LHCN-M2 (cell line): ENCODE results near the gene ANOS1. TPM values are rescaled to one million over a fixed set of nuclear protein-coding genes. Genes with fewer than 3 reads are reported as not detected.
"Not testable (repeated sequence)": the region's sequence is repeated elsewhere in the genome, so short reads cannot be mapped to it uniquely, and the experiment has no call there.

ENCODE experiments used
- DNase-seq: peaks from one replicate; pipeline ENCODE4 v3.0.0-alpha.2; 2012; ENCODE audit warnings: low read depth
- polyA plus RNA-seq: library from polyadenylated mRNA; unstranded; fragments of >200 nt; gene quantifications from one replicate; pipeline ENCODE4 v1.2.1, GENCODE V29; 2012; ENCODE audit warnings: missing spikeins
- total RNA-seq: library from RNA; depleted of rRNA; stranded (reverse); fragments of >200 nt; gene quantifications from 2 replicates; pipeline ENCODE4 v1.2.3, GENCODE V29; 2014; rRNA removed

Gene ANOS1
- total RNA-seq, result under 0.01 TPM in 1 of 2 replicates, not detected in the other
- 0.10 TPM for polyA plus RNA-seq

- no peak for DNase-seq
Measured at GRCh38 chrX:8731559-8732395, at the start of gene ANOS1. Gene ANOS1, minus strand, starts transcription at chrX:8732137. Its CDS starts 101 bp downstream, at chrX:8732036.

- DNase-seq, result no peak
Measured at GRCh38 chrX:8773117-8773516, 41.2 kb upstream of the ANOS1 start.

GRCh38 chrX:8760021-8760420 is 28.1 kb upstream of the ANOS1 start:
- DNase-seq, result no peak

GRCh38 chrX:8758706-8759105 is 26.8 kb upstream of the ANOS1 start:
- not testable (repeated sequence) for DNase-seq

GRCh38 chrX:8757609-8758389 is 25.9 kb upstream of the ANOS1 start:
- DNase-seq, result peak; percentile 49

GRCh38 chrX:8755813-8756212 is 23.9 kb upstream of the ANOS1 start:
- DNase-seq, result no peak

GRCh38 chrX:8755116-8755515 is 23.2 kb upstream of the ANOS1 start:
- no peak for DNase-seq

GRCh38 chrX:8749697-8750096 is 17.8 kb upstream of the ANOS1 start:
- DNase-seq, result no peak

- DNase-seq, result peak; percentile 14
Measured at GRCh38 chrX:8748855-8749254, 16.9 kb upstream of the ANOS1 start.

GRCh38 chrX:8743126-8743732 is 11.3 kb upstream of the ANOS1 start:
- peak; percentile 16 for DNase-seq

GRCh38 chrX:8741981-8742380 is 10.0 kb upstream of the ANOS1 start:
- DNase-seq, result no peak

- no peak for DNase-seq
Measured at GRCh38 chrX:8738588-8739189, 6.8 kb upstream of the ANOS1 start.

- no peak for DNase-seq
Measured at GRCh38 chrX:8737883-8738282, 5.9 kb upstream of the ANOS1 start.

GRCh38 chrX:8730812-8731558 is 952 bp downstream of the ANOS1 start:
- no peak for DNase-seq

GRCh38 chrX:8729811-8730210 is 2.1 kb downstream of the ANOS1 start:
- DNase-seq, result no peak

- DNase-seq, result no peak
Measured at GRCh38 chrX:8728932-8729535, 2.9 kb downstream of the ANOS1 start.

GRCh38 chrX:8726031-8726652 is 5.8 kb downstream of the ANOS1 start:
- no peak for DNase-seq

- no peak for DNase-seq
Measured at GRCh38 chrX:8724300-8724699, 7.6 kb downstream of the ANOS1 start.

GRCh38 chrX:8721536-8721935 is 10.4 kb downstream of the ANOS1 start:
- no peak for DNase-seq

- no peak for DNase-seq
Measured at GRCh38 chrX:8720136-8720535, 11.8 kb downstream of the ANOS1 start.
